T-helper 1 cell treated with Interleukin-12 subunit alpha and Interleukin-12 subunit beta and Interleukin-4 antibody, amounts not matched to agents 30 ng/mL and 1 ng/mL, for 36 hours (primary cell): ENCODE measurements around the gene SYNPO. TPM values are rescaled to one million over a fixed set of nuclear protein-coding genes. Genes with fewer than 3 reads are reported as not detected.

Experiments
- intact Hi-C: fragments of 100-400 bp; cut with micrococcal nuclease; formaldehyde crosslinking; loops from one replicate; pipeline ENCODE4 v1.15.1; 2024
- total RNA-seq: library from RNA; stranded (reverse); gene quantifications from 2 replicates; pipeline ENCODE4 v1.2.3, GENCODE V29; 2022

Gene SYNPO
- total RNA-seq, 1 donor from 2014 or later: not detected

DNA sequence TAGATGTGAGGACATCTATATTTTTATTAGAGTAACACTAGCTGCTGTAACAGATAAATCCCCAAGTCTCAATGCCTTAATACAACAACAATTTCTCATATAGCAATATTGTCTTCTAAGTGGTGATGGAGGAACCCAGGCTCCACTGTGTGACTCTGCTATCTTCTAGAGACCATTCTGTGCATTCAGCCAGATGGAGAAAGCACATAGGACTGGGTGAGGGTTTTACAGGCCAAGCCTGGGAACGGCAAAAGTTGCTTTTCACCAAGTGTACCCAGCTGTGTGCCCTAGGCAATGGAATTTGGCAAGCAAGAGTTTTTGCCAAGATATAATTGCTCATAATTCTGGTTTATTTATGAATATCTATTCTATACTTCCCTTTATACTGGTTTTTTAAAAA is 48.7 kb downstream of the SYNPO start:
- intact Hi-C loops: no loop called here

DNA sequence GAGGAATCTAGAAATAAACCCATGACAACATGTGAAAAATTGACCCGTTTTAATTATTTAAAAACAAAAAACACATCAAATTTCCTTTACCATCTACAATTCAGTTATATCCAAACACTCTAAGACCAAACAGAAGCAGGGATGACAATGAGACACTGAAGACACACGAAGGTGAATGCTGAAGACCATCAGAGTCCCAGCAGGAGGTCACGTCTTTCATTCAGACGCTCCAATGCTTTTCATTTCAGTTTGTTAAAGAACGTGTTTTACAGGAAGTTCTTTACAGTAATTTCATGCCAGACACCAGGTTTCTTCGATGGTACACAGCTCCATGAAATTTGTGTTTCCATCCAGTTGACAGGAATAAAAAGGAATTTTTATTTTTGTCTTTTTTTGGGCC is 50.3 kb downstream of the SYNPO start:
- intact Hi-C loops: no loop called here

DNA sequence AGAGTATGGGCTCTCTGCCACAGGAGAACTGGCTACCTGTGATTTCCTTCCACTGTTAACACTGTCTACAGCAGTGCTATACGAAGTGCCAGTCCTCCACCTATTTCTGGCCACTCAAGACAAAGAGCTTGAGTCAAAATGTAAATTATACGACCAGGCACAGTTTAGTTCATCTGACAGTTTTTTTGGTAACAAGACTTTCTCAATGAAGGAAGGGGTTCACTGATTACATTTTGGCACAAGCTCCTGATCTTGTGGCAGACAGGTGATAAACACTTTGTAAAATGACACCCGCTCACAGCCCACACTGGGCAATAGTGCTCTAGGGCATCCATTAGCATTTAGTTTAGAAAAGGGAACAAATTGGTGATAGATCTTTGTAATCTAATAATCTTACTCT is 51.8 kb downstream of the SYNPO start:
- intact Hi-C loops: no loop called here

DNA sequence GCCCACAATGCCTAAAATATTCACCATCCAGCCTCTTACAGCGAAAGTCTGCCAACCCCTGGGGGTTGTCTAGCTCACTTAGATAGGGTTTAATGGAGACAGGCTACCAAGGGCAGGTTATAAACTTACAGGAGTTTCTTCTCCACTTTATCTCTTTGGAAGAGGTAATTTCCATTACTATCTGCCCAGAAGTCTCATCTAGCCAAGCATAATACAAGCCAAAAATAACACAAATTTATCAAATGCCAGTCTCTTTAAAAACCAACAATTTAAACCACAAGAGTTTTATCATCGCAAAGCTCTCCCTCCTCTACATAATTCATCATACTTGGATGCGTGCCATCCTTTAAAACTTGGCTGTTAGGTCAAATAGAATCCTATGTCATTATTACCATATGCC is 54.2 kb downstream of the SYNPO start:
- intact Hi-C loops: no loop called here

DNA sequence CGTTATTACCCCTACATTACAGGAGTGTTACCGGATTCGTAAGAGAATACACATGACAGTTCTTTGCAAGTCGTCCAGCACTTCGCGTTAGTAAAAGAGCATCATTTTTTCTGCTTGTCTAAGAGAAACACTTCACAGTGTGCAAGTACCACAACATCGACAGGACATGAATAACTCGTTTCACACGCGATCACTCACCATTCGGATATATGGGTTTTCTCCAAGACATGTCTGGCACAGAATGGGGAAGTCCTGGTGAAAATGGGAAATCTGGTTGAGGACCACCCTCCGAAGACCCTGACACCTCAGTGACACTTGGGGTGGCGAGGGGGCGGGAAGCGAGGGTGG is 59.8 kb downstream of the SYNPO start:
- intact Hi-C loops: loop anchor here (1.0 to 2.0 kb wide), 9 partner anchors 139 to 1351 kb away; partner anchors contain the start of genes ANXA6, G3BP1, GM2A and TCOF1

DNA sequence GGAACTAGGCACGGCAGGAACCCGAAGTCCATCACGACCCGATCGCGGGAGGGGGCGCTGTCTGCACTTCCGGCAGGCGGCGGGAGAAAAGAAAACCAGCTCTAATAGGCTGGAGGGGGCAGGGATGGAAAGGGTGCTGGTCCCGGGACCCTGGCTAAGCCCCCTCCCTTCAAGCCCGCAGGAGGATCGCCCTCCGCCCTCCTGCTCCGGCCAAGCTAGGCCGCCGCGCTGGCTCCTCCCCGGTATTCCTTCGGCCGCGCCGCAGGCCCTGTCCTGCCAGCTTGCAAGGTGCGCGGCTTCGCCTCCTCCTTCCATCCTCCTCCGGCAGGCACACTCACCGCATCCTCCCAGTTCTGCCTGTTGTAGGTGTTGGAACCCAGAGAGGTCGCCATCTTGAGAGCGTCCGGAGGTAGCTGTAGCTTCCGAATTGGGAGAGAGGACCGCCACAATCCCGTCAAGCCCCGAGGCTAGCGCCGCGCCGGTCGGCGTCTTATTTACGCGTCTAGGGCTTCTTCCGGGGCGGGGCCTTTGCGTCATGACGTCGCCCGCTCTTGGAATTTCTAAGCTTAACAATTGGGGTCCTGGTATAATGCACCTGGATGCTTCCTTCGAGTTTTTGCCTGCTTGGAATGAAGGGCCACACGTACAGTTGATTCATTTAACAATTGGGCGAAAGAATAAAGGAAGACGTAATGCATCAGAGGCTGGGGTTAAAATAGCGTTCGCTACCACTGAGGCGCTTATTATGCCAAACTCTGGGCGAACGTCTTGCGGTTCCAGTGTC is 60.3 kb downstream of the SYNPO start, which contains the start of gene RBM22:
TSS of gene RBM22 (minus strand) at position 469 of the 784 bp plus-strand sequence. CDS start at position 392, 77 bp downstream.
- intact Hi-C loops: loop anchor here (1.0 to 2.0 kb wide), 19 partner anchors 37 to 1352 kb away; partner anchors contain the start of genes ANXA6, CD74, G3BP1 and GM2A

DNA sequence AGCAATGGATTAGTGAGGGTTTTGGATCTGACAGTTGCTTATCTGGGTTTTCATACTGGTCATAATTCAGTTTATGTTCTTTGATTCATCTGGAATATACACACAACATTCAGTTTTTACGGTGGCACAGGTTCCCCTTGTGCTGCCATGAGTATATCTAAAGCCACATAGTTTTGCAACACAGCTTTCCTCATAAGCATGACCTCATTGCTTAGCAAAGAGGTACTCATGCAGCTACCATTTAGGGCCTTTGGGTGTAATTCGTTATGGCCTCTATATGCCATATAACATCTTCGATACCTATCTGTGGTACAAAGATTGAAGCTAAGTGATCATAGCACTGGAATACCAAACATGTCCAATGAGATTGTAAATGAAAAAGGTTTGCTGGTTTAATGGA is 63.3 kb downstream of the SYNPO start:
- intact Hi-C loops: no loop called here

DNA sequence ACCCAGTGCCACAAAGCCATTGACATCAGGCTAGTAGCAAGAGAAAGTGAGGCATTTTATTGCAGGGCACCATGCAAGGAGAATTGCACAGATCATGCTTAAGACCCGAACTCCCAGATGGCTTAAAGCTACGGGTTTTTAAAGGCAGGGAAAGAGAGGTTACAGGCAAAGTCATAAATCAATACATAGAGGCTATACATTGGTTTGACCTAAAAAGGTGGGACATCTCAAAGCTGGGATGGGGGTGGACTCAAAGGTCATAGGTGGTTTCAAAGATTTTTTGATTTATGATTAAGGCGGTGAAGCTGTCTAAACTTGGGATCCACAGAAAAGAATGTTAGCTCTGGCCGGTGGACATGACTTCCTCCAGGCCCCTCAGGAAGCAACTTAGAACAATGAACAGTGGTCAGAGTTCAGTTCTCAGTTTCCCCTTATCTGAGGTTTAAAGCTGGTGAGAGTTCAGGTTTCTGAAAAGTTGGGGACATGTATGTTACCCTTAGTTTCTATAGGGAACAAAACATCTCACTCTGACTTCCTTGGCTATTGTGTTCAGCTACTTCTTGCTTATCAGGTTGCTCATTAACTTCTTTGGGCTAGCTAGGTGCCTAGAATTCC is 66.4 kb downstream of the SYNPO start:
- intact Hi-C loops: no loop called here

Other genes with a start within 250 kb of the SYNPO start
- gene CD74, start 227.8 kb upstream of the SYNPO start, total RNA-seq: 1,446 and 1,476 TPM in 2 replicates
- 1,931 and 1,964 TPM in 2 replicates for gene RPS14, start 190.9 kb upstream of the SYNPO start, total RNA-seq
- gene NDST1, start 132.5 kb upstream of the SYNPO start, total RNA-seq: 0.49 and 0.51 TPM in 2 replicates
- gene MYOZ3, start 20.6 kb downstream of the SYNPO start, total RNA-seq: 0.10 TPM in 1 of 2 replicates, not detected in the other
- 71.7 and 74.7 TPM in 2 replicates for gene RBM22, start 60.4 kb downstream of the SYNPO start, total RNA-seq
- gene DCTN4, start 118.4 kb downstream of the SYNPO start, total RNA-seq: 39.6 and 46.6 TPM in 2 replicates
- 16.7 and 18.6 TPM in 2 replicates for gene SMIM3, start 138.1 kb downstream of the SYNPO start, total RNA-seq
- gene IRGM, start 205.9 kb downstream of the SYNPO start, total RNA-seq: 1.1 and 2.0 TPM in 2 replicates